Measurements from ENCODE around the gene EIF2S1. TPM values are rescaled to one million over a fixed set of nuclear protein-coding genes. Genes with fewer than 3 reads are reported as not detected.

EIF2S1 gene
- total and polyA plus RNA-seq, 4 donors: 22.5 to 109 (median 58.5) TPM

DNA sequence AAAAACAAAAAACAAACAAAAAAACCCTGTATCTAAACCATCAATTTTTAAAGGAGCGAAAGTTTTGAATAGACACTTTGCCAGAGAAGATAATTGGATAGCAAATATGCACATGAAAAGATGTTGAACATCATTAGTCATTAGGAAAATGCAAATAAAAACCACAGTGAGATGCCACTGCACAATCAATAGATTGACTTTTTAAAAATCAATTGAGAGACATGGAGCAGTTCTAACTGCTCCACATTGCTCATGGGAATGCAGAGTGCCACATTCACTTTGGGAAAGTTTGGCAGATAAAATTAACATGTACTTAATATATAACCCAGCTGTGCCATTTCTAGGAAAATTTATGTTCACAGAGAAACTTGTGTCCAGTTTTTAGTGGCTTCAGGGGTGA lies 12.7 kb downstream of the EIF2S1 start:
- Histone ChIP-seq H3K27ac (ENCODE audit: low read depth in 1 of 2, low read length in 1 of 2) (no peak overlapping the region), H3K36me3 (ENCODE audit: control insufficient read depth in 4 of 4, insufficient read depth in 4 of 4, low read length in 4 of 4) (peaks cover 21 to 51% (median 31%) of the 10 kb centered on the region in 4 donors), H3K27me3 (ENCODE audit: control insufficient read depth in 3 of 3, insufficient read depth in 3 of 3, low read length in 2 of 3) (no peaks in the 10 kb centered on the region), H3K9me3 (ENCODE audit: control insufficient read depth in 4 of 4, insufficient read depth in 3 of 4, low read length in 3 of 4) (no peaks in the 10 kb centered on the region), H3K4me3 (no peak overlapping the region), H3K4me1 (ENCODE audit: control insufficient read depth in 5 of 5, insufficient read depth in 5 of 5, low read length in 5 of 5) (peaks cover 0 to 2% (median 0%) of the 10 kb centered on the region in 5 donors), H3K9ac (ENCODE audit: insufficient read depth in 1 of 2, low read length in 2 of 2) (no peak overlapping the region)
- ATAC-seq (ENCODE audit: insufficient read depth, low FRiP score) (no peak), DNase-seq (no peak)
- whole genome bisulfite sequencing, 2 donors: 98 to 100% methylated on average over 1 of the region's 1 CpG
- TF ChIP-seq, protein P1, sequence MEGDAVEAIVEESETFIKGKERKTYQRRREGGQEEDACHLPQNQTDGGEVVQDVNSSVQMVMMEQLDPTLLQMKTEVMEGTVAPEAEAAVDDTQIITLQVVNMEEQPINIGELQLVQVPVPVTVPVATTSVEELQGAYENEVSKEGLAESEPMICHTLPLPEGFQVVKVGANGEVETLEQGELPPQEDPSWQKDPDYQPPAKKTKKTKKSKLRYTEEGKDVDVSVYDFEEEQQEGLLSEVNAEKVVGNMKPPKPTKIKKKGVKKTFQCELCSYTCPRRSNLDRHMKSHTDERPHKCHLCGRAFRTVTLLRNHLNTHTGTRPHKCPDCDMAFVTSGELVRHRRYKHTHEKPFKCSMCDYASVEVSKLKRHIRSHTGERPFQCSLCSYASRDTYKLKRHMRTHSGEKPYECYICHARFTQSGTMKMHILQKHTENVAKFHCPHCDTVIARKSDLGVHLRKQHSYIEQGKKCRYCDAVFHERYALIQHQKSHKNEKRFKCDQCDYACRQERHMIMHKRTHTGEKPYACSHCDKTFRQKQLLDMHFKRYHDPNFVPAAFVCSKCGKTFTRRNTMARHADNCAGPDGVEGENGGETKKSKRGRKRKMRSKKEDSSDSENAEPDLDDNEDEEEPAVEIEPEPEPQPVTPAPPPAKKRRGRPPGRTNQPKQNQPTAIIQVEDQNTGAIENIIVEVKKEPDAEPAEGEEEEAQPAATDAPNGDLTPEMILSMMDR (IDR thresholded peaks at IDR 0.05; ENCODE audit: control extremely low read depth, extremely low read depth): no peak

DNA sequence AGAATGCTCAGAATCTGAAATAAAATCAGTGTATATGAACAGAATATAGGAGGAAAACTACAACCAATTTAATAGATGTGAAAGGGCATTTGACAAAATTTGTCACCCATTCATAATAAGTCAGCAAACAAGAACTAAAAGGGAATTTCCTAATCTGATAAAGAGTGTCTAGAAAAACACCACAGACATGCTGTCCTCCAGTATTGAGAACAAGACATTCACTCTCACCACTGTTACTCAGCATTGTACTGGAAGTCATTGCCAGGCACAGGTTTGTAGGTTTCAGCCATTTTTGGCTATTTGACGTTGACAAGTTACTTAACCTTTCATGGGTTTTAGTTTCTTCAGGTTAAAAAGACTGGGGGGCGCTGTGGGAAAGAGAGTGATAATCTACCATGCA lies 13.2 kb downstream of the EIF2S1 start:
- H3K4me3 ChIP-seq: no peak overlapping the region
- no peaks in the 10 kb centered on the region for H3K27me3 ChIP-seq (ENCODE audit: control insufficient read depth in 3 of 3, insufficient read depth in 3 of 3, low read length in 2 of 3)
- no peak for ATAC-seq (ENCODE audit: insufficient read depth, low FRiP score)
- H3K36me3 ChIP-seq (ENCODE audit: control insufficient read depth in 4 of 4, insufficient read depth in 4 of 4, low read length in 4 of 4): peaks cover 21 to 51% (median 29%) of the 10 kb centered on the region in 4 donors
- peaks cover 0 to 2% (median 0%) of the 10 kb centered on the region in 5 donors for H3K4me1 ChIP-seq (ENCODE audit: control insufficient read depth in 5 of 5, insufficient read depth in 5 of 5, low read length in 5 of 5)
- H3K27ac ChIP-seq (ENCODE audit: low read depth in 1 of 2, low read length in 1 of 2): no peak overlapping the region
- no peak overlapping the region for H3K9ac ChIP-seq (ENCODE audit: insufficient read depth in 1 of 2, low read length in 2 of 2)
- 88 to 91% methylated on average over 2 of the region's 2 CpGs for WGBS, 2 donors
- H3K9me3 ChIP-seq (ENCODE audit: control insufficient read depth in 4 of 4, insufficient read depth in 3 of 4, low read length in 3 of 4): no peaks in the 10 kb centered on the region
- no peak for DNase-seq
- TF ChIP-seq, protein P1 (IDR thresholded peaks at IDR 0.05; ENCODE audit: control extremely low read depth, extremely low read depth): no peak

DNA sequence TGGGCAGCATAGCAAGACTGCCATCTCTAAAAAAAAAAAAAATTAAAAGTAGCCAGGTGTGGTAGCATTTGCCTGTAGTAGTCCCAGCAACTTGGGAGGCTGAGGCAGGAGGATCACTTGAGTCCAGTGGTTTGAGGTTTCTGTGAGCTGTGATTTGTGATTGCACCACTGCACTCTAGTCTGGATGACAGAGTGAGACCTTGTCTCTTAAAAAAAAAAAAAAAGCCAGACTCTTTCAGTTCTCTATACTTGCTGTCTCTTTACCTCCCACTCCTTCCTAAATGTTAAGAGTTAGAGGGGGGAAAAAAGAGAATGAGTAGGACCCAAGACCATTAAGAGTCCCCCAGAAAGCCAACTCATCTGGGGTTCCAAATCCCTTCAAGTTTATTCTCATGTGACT lies 17.8 kb downstream of the EIF2S1 start:
- Histone ChIP-seq H3K9ac (ENCODE audit: insufficient read depth in 1 of 2, low read length in 2 of 2) (no peak overlapping the region), H3K27ac (ENCODE audit: low read depth in 1 of 2, low read length in 1 of 2) (no peak overlapping the region), H3K36me3 (ENCODE audit: control insufficient read depth in 4 of 4, insufficient read depth in 4 of 4, low read length in 4 of 4) (peaks cover 21 to 64% (median 44%) of the 10 kb centered on the region in 4 donors), H3K27me3 (ENCODE audit: control insufficient read depth in 3 of 3, insufficient read depth in 3 of 3, low read length in 2 of 3) (no peaks in the 10 kb centered on the region), H3K9me3 (ENCODE audit: control insufficient read depth in 4 of 4, insufficient read depth in 3 of 4, low read length in 3 of 4) (no peaks in the 10 kb centered on the region), H3K4me3 (no peak overlapping the region), H3K4me1 (ENCODE audit: control insufficient read depth in 5 of 5, insufficient read depth in 5 of 5, low read length in 5 of 5) (peaks cover 0 to 2% (median 0%) of the 10 kb centered on the region in 5 donors)
- DNase-seq (no peak), ATAC-seq (ENCODE audit: insufficient read depth, low FRiP score) (no peak)
- TF ChIP-seq, protein P1 (IDR thresholded peaks at IDR 0.05; ENCODE audit: control extremely low read depth, extremely low read depth): no peak

DNA sequence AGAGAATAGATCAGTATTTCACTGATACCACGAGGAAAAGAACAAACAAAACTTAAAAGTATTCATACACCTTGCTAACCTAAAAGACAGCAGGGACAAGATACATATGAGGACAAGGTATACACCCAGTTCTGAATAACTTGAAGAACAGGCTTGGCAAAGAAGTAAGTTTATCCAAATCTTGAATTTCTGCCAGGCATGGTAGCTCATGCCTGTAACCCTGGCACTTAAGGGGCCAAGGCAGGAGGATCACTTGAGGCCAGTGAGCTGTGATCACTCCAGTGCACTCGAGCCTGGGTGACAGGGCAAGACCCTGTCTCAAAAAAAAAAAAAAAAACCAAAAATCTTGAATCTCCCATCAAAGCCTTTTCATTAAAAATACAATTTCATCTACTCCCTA lies 25.0 kb downstream of the EIF2S1 start:
- Histone ChIP-seq H3K4me3 (no peak overlapping the region), H3K27ac (ENCODE audit: low read depth in 1 of 2, low read length in 1 of 2) (no peak overlapping the region), H3K9me3 (ENCODE audit: control insufficient read depth in 4 of 4, insufficient read depth in 3 of 4, low read length in 3 of 4) (no peaks in the 10 kb centered on the region), H3K36me3 (ENCODE audit: control insufficient read depth in 4 of 4, insufficient read depth in 4 of 4, low read length in 4 of 4) (peaks cover 3 to 46% (median 28%) of the 10 kb centered on the region in 4 donors), H3K4me1 (ENCODE audit: control insufficient read depth in 5 of 5, insufficient read depth in 5 of 5, low read length in 5 of 5) (no peaks in the 10 kb centered on the region), H3K27me3 (ENCODE audit: control insufficient read depth in 3 of 3, insufficient read depth in 3 of 3, low read length in 2 of 3) (no peaks in the 10 kb centered on the region), H3K9ac (ENCODE audit: insufficient read depth in 1 of 2, low read length in 2 of 2) (no peak overlapping the region)
- DNase-seq (no peak), ATAC-seq (ENCODE audit: insufficient read depth, low FRiP score) (no peak)
- TF ChIP-seq, protein P1 (IDR thresholded peaks at IDR 0.05; ENCODE audit: control extremely low read depth, extremely low read depth): no peak
- WGBS, 2 donors: 69 to 78% methylated on average over 2 of the region's 2 CpGs
